CD1c-positive myeloid dendritic cell (primary cell): ENCODE measurements around the gene RDM1.

Source experiments
- DNase-seq: peaks from one replicate; pipeline ENCODE4 v3.0.0-alpha.2; 2016; ENCODE audit errors: extremely low spot score

RDM1 gene

DNA sequence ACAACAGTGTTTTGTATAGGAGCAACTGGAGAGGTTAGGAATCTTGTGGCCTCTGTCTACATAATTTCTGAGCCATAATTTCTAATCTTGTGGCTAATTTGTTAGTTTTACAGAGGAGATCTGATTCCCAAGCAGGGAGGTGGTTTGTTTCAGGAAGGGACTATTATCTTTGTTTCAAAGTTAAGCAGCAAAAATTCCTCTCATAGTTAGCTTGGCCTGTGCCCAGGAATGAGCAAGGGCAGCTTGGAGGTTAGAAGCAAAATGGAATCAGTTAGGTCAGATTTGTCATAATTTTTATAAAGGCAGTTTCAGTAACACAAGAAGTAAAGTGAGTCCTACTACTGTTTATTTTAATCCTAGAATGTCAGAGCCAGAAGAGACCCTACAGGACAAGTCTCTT lies 2.0 kb upstream of the RDM1 start:
- DNase-seq = no peak

DNA sequence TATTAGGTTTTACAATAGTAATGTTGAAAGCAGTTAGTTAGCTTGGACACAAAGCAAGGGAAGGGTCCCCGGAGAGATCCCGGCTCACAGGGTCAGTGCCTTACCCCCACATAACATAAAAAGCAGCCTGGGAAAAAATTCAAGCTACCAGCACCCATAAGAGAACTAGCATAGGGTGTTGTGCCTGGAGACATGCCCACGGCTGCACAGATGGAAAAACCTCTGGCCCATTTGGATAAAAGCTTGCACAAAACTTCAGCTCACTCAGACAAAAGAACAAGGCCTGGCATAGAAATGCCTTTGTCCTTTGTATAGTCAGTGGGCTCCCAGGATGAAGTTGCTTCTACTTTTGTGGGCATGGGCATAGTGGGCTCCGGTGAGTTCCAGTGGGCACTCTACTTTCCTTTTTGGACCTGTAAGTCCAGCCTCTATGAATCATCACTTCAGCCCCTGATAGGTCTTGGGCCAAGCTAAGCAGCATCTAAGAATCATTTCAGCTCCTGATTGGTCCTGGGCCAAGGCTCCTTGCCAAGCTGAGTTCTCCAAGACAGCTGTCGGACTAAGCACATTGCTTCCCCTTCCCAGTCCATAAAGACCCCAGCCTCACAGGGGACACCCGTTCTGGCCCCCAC lies 1.3 kb upstream of the RDM1 start:
- no peak for DNase-seq

DNA sequence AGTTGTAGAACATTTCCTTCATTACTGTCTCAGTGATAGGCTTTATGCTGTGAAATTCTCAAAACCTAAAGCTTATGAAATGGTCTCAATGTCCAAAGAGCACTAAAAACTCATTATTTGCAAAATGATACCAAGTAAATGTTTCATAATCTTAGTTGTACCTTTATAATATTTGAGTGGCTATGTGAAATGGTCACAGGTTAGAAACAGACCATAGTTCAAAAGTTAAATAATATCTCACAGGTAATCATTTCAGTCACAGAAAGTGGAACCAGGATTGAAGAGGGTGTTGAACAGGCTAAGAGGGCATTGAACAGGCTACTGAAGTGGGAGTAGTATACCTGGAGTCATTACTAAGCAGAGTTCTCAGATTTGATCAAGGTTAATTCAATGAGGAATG lies 2.9 kb downstream of the RDM1 start:
- DNase-seq = no peak

DNA sequence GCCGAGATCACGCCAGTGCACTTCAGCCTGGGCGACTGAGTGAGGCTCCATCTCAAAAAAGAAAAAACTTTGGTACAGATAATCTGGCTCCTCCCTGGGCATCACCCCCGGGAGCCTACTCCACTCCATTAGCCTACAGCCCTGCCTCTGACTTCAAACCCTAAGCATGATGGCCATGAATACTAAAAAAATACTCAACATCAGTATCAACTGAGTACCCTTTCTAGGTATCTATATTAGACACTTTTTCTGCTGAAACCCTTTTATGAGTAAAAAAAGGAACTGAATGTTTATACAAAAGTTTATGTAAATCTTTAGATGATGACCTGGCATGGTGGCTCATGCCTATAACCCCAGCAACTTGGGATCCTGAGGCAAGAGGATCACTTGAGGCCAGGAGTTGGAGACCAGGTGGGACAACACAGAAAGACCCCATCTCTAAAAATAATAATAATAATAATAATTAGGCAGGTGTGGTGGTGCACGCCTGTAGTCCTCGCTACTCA lies 6.9 kb downstream of the RDM1 start:
- no peak for DNase-seq

DNA sequence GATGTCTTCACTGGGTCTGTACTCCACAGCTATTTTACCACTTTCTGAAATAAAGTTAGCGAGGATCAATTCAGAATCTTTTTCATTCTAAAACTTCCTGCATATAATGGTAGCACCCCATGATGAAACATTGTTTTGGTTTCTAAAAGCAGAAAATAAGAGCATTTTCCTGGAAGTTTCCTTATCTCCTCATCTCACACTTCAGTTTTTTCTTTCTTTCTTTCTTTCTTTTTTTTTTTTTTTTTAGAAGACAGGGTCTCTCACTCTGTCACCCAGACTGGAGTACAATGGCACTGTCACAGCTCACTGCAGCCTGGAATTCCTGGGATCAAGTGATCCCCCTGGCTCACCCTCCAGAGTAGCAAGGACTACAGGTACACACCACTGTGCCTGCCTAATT lies 10.3 kb downstream of the RDM1 start:
- DNase-seq = no peak

DNA sequence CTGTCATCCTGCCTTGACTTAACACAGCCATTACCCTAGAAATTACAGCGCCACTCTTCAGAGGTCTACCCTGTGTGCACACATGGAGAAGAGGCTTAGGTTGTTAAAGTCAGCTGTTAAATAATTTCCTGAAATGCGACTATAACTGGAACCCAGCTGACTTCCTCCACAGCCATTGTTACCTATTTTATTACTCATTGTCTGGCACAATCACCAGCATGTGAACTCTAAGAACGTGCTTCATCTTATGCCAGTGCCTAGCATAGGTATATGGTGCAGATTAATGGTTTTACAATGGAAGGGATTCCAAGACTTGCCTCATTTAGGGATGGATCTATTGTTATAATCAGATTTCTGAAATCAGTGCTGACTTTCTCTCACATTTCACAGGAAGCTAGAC lies 11.9 kb downstream of the RDM1 start:
- no peak for DNase-seq

DNA sequence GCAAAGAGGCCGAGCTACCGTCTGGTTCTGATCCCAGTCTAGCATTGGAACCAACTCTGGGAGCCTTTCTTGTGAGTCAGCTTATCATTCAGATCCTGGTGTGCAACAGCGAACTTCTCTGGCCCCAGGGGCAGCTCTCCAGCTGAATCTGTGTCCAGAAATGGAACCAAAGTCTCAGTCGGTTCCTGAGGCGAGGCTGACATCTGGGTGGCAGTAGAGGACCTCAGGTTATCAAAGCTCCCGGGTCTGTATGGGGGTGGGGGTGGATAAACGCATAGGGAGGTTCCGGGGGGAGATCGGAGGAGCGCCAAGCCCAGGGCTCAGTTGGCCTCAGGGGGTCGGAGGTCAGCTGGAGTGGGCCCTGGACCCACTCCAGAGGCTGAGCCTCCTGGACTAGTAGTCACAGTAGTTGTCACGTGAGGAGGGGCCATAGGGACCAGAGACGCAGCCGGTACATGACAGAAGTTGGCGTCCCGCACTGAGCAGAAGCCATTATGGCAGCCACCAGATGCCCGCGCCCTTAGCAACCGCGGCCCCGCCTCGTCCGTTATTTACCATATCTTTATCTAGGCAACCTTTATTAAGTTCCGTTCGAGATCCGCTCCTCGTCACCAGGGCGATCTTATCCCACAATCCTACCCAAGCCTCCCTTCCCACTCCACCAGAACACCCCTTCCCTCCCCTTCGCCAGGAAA lies 12.9 kb downstream of the RDM1 start:
- DNase-seq = no peak

DNA sequence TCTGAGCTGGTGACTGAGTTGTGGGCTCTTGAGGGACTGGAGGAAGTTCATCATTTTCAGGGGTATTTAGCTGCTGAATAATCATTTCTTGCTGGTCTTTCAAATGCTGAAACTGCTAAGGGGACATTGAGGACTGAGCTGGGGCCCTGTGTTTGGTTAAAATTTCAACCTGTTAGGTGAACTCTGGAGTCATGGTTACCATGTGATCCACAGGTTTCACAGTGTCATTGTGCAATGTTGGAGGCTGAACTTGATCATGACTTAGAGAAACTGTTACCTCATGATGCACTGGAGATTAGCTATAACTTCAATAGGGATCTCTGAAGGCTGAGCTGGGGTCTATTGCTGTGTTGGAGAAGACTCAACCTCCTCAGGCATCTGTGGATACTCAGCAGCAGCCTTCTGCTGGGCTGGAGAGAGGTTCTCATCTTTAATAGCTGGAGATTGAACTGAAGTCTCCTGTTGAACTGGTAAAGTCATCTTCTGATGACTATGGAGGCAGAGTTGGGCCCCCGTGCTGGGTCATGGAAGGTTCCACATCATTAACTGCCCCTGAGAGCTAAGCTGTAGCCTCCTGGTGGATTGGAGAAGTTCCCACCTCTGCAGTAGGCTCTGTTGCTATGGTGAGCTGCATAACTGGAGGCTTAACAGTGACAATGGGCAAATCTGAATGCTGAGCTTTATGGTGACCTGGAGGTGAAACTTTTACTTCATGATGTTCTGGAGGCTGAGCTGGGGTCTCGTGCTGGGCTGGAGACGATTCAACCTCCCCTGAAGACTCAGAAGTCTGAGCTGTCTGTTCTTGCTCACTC lies 15.2 kb downstream of the RDM1 start:
- DNase-seq = no peak

DNA sequence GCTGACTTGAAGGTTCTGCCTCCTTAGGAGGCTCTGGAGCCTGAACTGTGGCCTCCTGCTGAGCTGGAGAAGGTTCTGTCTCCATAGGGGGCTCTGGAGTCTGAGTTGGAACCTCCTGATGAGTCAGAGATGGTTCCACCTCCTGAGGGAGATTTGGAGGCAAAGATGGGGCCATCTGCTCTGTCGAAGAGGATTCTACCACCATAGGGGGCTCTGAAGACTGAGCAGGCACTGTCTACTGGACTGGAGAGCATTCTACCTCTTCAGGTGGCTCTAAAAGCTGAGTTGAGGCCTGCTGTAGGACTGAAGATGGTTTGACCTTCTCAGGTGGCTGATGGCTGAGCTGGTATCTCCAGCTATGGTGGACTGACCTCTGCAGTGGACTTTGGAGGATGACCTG lies 16.2 kb downstream of the RDM1 start:
- DNase-seq = no peak

DNA sequence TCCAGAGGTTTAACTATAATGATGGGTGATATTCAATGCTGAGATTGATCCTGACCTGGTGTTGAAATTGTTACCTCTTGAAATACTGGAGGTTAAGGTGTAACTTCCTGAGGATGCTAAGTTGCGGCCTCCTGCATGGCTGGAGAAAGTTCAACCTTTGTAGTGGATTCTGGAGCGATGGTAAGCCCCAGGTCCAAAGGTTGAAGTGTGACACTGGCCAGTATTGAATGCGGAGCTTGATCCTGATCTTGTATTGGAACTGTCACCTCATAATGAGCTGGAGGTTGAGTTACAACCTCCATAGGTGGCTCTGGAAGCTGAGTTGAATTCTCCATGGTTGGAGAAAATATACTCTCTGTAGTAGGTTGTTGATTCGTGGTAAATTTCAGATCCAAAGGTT lies 17.0 kb downstream of the RDM1 start:
- no peak for DNase-seq

DNA sequence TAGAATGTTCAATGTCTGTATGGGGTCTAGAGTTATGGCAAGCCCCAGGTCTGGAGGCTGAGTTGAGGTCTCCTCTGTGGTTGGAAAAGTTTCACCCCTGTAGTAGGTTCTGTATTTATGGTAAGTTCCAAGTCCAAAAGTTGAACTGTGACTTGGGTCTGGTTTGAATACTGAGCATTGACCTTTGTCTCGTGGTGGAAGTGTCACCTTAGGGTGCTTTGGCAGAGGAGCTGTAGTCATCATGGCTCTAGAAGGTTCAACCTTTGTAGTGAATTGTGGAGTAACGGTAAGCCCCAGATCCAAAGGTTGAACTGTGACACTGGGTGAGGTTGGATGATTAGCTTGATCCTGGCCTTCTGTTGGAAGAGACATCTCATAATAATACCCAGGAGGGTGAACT lies 17.6 kb downstream of the RDM1 start:
- DNase-seq = no peak

DNA sequence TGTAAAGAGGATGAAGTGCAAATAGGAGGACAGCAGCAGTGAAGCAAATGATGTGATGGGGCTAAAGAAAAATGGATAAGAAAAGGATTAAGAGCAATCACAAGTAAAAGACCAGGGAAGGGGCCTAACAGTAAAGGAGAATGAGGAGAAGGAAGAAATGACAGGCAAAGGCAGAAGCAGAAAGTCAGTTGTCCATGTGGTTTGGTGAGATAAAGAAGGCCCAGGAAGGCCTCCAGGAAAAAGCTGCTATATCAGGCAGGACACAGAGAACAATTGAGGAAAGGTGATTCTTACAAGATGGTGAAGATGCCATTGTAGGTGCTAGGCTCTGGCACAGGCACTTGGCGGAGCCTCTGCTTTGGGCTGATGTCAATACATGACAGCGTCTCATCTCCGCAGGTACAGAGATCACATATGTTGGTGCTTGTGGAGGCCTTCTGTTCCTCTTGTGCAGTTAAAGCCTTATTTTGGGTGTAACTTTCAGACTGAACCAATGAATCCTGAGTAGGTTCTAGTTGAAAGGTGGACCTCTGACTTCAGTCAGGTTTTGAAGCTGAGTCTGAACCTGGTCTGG lies 18.1 kb downstream of the RDM1 start:
- DNase-seq = no peak

DNA sequence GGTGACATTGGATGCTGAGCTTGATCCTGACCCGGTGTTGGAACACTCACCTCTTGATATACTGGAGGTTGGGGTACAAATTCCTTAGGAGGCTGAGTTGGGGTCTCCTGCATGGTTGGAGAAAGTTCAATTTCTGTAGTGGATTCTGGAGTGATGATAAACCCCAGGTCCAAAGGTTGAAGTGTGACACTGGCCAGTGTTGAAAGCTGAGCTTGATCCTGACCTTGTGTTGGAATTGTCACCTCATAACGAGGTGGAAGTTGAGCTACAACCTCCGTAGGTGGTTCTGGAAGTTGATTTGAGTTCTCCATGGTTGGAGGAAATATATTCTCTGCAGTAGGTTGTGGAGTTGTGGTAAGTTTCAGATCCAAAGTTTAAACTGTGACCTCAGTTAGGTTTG lies 21.2 kb downstream of the RDM1 start:
- no peak for DNase-seq

DNA sequence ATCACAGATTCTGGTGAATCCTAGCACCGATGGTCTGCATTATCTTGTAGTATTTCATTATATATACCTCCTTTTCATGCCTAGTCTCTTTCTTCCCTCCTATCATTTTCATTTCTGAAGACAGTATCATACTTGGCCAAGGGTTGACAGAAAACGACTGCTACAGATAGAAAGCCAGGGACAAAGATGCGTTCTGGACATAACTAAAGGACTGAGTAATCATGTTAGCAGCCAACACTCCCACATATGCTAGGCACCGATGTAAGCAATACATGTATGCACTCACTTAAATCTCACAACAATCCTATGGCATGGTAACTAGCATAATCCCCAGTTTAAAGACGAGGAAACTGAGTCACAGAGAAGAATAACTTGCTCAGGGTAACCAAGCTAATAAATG lies 22.9 kb downstream of the RDM1 start:
- DNase-seq = no peak

DNA sequence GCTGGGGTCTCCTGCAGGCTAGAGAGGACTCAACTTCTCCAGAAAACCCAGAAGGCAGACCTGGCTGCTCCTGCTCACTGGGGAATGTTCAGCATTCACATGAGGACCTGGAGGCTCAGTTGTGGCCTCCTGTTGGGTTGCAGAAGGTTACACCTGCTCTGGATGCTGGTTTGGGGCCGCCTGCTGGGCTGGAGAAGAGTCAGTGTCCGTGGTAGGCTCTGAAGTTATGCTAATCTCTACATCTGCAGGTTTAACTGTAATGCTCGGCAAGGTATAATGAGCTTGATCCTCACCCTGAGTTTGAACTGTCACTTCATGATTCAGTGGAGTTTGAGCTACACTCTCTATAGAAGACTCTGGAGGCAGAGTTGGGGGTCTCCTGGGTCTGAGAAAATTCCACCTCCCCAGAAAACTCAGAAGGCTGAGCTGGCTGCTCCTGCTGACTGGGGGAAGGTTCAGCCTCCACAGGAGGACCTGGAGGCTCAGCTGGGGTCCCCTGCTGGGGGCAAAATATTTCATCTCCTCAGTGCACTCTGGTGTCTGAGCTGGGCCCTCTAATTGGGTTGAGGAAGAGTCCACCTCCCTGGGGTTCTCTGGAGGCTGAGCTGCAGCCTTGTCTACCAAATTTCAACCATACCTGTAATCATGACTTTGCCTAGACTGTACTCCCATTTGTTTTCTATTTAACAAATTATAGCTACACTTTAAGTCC lies 23.5 kb downstream of the RDM1 start:
- no peak for DNase-seq

DNA sequence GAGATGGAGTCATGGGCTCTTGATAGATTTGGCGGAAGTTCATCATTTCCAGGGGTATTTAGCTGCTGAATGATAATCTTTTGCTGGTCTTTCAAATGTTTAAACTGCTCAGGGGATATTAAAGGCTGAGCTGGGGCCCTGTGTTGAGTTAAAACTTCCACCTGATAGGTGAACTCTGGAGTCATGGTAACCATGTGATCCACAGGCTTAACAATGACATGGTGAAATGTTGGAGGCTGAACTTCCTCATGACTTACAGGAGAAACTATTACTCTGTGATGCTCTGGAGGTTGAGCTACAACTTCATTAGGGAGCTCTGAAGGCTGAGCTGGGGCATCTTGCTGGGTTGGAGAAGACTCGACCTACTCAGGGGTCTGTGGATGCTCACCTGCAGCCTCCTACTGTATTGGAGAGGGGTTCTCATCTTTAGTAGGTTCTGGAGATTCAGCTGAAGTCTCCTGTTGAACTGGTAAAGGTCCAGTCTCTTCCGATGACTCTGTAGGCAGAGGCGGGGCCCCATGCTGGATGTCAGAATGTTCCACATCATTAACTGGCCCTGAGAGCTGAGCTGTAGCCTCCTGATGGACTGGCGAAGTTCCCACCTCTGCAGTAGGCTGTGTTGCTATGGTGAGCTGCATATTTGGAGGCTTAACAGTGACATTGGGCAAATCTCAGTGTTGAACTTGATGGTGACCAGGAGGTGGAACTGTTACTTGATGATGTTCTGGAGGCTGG lies 24.2 kb downstream of the RDM1 start:
- DNase-seq = no peak

DNA sequence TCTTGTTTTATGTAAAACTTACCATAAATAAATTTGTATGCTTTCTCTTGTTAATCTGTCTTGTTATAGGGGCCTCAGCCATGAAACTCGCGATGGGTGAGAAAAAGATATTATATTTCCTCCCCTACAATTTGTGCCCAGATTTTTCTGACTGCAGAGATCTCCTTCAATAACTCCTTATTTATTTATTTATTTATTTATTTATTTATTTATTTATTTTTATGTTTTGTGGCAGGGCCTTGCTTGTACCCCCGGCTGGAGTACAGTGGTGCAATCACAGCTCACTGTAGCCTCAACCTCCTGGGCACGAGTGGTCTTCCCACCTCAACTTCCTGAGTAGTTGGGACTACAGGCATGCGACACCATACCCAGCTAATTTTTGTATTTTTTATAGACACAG lies 27.1 kb downstream of the RDM1 start:
- DNase-seq = no peak

DNA sequence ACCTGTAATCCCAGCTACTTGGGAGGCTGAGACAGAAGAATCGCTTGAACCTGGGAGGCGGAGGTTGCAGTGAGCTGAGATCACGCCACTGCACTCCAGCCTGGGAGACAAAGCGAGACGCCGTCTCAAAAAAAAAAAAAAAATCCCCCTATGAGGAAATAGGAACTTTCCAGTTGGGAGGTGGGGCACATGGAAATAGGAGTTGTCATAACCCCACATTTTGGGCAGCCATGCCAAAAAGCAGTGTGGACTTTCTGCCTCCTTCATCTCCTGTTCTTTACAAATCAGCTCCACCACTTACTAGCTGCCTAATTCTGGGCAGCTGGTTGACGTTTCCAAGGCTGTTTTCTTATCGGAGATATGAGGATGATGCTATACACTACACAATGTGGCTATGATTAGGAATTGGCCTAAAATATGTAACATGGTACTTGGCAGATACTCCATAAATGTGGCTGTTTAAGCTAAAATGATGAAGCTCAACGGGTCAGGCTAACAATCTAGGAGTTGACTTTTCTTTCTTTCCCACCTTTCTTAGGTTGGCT lies 28.9 kb downstream of the RDM1 start:
- no peak for DNase-seq

DNA sequence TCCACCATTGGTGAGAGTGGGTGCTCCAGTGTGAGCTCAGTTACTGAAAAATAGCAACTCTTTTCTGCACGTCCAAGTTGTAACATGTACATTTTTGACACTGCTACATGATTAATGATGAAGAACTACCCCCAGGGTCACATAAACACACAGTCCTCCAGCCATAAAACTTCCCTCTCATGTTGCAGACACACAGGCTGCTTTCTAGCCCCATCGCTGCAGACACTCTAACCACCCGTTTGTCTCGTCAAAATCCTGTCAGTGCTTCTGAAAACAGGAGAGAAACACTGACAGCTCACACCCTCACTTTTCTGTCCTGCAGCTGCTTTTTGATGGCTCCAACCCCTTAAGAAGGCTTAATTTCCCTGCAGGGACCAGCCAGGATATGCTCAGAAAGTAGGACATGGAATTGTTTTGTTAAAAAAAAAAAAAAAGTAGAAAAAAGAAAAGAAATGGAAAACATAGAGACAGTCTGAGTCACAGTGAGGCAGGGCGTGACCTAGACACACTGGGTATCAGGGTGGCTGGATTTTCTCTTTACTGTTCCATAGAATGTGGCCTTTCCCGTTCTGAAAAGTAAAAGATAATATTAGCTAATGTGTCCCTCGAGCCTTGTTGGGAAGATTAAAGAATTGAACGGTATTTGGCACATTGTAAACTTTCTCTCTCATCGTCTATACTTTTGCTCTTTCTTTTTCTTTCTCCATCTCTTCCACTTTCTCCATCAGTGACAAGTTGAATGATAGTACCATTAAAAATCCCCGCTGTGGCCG lies 29.7 kb downstream of the RDM1 start:
- no peak for DNase-seq

DNA sequence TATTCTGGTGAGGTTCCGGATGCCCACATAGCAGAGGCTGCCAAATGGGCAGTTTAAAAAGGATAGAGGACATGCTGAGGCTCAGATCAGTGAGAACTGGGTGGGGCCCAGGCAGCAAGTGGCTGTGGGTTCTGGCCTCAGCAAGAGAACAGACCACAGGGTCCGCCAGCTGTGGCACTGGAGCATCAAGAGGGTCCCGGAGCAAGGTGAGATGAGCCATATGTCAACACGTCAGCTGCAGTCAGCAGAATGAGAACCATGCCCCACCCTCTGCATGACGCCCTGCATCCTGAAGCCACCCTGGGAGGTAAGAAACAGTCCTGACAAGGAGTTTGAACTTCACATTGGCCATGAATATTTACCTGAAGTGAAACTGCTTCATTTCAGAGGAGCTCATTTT lies 30.3 kb downstream of the RDM1 start:
- DNase-seq = no peak
